ENCODE results near the gene KCNIP4.

KCNIP4 gene

DNA sequence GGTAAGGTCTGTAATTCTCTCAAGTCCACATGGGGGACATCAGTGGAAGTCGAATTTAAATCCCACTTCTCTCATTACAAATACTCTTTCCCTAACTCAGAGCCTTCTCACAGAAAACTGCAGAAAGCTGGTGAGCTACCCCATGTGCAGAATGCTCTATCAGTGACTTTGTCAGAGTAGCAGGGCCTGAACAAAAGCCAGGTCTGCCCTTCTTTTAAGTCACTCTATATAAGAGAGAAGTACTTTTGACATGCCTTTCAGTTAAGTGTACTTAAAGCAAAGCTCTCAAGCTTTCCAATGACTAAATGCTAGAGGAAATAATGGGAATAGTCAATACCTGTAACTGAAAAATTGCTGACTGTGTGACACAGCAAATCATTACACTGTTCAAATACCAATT is 323.1 kb downstream of the KCNIP4 start:
- in situ Hi-C loops (cut with HindIII; ENCODE audit: low sequenced_read_pairs): loop anchor here (5.0 kb wide), 1 partner anchor 47 kb away; no protein-coding TSS in a partner anchor

GRCh38 chr4:21605006-21605405 is 343.6 kb downstream of the KCNIP4 start:
- in situ Hi-C loops (cut with HindIII; ENCODE audit: low sequenced_read_pairs): loop anchor here (5.0 kb wide), 1 partner anchor 43 kb away; no protein-coding TSS in a partner anchor

- in situ Hi-C loops (cut with HindIII; ENCODE audit: low sequenced_read_pairs): no loop called here
Measured at GRCh38 chr4:21596521-21596920, 352.1 kb downstream of the KCNIP4 start.

DNA sequence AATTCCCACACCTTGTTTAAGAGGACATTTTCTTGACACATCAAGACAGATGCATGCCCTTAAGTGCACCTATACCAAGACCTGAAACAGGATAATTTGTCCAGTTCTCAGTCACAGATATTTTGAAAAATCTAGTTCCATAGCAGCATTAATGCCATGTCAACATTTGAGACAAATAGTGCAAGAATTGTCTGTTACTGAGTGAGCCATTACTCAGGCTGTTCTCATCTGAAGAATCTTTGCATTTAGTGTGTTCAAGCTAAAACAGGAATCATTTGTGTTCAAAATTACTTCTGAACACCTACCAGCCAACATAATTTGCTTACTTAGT is 354.9 kb downstream of the KCNIP4 start:
- in situ Hi-C loops (cut with HindIII; ENCODE audit: low sequenced_read_pairs): no loop called here

DNA sequence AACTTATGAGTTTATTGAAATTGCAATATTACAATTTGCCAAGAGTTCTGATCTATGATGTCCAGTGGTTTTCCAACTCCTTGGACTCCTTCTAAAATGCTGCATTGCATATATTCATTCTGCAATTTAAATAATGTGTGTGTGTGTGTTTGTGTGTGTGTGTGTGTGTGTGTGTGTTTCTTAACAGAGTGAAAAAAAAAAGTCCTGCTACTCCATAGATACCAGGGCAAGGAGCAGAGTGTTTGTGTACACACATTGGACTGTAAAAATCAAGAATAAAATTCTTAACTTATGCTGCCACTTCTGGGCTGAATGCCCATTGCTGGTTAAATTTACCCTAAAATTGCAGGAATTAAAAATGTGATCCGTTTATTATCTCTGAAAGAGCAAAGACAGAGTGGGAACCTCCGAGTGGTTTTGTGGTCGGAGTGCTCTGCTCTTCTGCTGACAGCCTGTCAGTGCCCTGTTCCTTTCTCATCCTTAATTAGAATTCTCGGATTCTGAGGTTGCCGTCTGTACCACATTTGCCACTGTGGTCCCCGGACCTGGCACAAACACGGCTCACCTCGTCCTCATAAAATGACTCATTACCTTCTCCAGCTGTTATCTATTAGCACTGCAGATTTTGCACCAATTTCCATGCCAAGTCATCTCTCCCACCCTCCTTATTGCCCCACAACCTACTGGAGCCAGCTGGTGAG is 355.5 kb downstream of the KCNIP4 start:
- in situ Hi-C loops (cut with HindIII; ENCODE audit: low sequenced_read_pairs): no loop called here

DNA sequence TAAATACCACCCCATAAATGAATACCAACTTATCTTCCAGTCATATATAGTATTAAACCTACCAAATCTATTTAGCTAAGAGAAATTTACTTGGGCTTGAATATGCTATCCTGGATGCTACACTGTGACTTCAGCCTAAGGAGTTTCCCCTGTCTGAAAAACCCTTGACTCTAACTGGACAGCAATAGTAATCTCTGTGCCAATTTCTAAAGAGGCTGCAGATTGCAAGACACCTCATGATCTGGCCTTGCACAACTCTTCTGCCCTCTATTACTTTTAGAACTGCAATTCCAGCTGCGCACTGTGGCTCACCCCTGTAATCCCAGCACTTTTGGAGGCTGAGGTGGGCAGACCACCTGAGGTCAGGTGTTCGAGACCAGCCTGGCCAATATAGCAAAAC is 371.5 kb downstream of the KCNIP4 start:
- in situ Hi-C loops (cut with HindIII; ENCODE audit: low sequenced_read_pairs): no loop called here

DNA sequence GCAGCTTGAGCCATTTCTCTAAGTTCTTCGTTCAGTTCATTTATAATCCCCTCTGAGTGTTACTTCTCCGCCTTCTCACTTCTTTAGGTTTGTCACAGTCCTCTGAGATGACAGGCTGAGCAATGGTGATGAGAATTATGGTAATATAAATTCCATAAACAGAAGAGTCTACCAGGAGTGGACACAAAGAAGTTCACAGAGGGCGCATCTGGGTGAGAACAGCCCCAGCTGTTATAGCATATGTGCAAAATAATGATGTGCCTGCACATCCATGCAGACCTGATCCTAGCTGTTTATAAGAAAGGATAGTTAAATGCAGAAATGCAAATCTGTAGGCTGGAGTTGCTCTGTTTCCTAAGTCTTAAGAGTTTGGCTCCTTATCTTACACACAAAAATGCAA is 377.5 kb downstream of the KCNIP4 start:
- in situ Hi-C loops (cut with HindIII; ENCODE audit: low sequenced_read_pairs): no loop called here

- in situ Hi-C loops (cut with HindIII; ENCODE audit: low sequenced_read_pairs): no loop called here
Measured at GRCh38 chr4:21569638-21570037, 378.9 kb downstream of the KCNIP4 start.

DNA sequence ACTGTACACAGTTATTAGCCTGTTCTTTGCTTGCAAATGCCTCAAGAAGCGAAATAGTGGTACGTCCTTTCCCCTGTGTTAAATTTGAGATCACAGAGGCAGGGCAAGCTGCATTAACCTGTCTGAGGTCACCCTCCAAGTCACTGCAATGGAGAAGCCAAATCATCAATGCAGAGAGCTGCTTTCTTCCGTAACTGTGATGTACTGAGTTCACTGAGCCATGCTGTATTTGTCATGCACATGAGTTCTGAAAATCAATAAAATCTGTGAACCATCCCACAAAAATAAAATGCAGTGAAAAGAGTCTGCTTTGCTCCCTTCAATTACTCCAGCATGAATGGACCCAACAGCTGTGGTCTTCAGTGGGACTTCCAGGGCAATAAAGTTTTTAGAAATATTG is 393.5 kb downstream of the KCNIP4 start:
- in situ Hi-C loops (cut with HindIII; ENCODE audit: low sequenced_read_pairs): no loop called here

GRCh38 chr4:21554500-21554899 is 394.1 kb downstream of the KCNIP4 start:
- in situ Hi-C loops (cut with HindIII; ENCODE audit: low sequenced_read_pairs): no loop called here

DNA sequence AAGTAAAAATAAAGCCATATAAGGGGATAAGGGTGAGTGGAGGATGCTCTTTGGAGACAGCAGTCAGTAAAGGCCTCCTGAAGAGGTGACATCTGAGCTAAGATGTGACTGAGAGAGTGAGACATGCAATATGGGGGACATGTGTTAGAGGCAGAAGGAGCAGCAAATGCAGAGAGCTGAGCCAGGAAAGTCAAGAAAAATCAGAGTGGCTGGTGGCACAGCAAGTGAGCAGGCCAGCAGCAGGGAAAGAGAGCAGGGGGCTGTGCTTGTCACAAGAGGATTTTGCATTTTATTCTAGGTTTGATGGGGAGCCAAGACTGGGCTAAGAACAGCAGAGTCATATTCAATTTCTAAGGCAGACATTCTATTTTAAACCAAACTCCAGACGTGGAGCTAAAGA is 394.5 kb downstream of the KCNIP4 start:
- in situ Hi-C loops (cut with HindIII; ENCODE audit: low sequenced_read_pairs): no loop called here

DNA sequence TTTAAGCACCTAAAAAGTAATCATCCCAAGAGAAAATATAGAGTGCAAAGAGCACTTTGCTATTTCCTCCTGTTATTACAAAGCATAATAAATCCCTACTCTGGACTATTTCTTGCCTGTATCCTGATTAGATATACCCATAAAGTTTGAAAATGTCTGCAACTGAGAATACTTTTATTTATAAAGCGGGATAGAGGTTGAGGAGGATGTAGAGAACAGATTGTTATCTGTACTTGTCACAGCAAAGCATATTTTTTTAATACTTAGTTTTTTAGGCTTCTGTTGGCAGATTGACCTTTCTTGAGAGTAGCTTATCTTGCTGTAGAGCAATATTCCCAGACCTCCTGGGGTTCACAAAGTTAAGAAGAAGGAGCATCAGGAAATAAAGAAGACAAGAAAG is 396.1 kb downstream of the KCNIP4 start:
- in situ Hi-C loops (cut with HindIII; ENCODE audit: low sequenced_read_pairs): no loop called here

DNA sequence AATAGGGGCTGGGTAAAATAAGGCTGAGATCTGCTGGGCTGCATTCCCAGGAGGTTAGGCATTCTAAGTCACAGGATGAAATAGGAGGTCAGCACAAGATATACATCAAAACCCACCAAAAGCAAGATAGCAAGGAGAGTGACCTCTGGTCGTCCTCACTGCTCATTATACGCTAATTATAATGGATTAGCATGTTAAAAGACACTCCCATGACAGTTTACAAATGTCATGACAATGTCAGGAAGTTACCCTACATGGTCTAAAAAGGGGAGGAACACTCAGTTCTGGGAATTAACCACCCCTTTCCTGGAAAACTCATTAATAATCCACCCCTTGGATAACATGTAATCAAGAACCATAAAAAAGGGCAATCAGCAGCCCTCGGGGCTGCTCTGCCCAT is 403.6 kb downstream of the KCNIP4 start:
- in situ Hi-C loops (cut with HindIII; ENCODE audit: low sequenced_read_pairs): loop anchor here (5.0 kb wide), 1 partner anchor 68 kb away; no protein-coding TSS in a partner anchor

DNA sequence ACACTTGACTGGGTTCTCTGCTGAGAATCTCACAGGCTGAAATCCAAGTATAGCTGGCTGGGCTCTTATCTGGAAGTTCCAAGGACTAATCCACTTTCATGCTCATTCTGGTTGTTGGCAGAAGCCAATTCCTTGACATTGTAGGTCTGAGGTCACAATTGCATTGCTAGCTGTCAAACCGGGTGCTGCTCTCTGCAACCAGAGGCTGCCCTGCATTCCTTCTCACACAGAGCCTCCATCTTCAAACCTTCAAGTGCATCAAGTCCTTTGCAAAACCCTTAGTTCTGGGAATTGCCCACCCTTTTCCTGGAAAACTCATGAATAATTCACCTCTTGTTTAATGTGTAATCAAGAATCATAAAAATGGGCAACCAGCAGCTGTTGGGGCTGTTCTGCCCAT is 404.2 kb downstream of the KCNIP4 start:
- in situ Hi-C loops (cut with HindIII; ENCODE audit: low sequenced_read_pairs): loop anchor here (5.0 kb wide), 1 partner anchor 67 kb away; no protein-coding TSS in a partner anchor

GRCh38 chr4:21543514-21543913 is 405.1 kb downstream of the KCNIP4 start:
- in situ Hi-C loops (cut with HindIII; ENCODE audit: low sequenced_read_pairs): loop anchor here (5.0 kb wide), 1 partner anchor 66 kb away; no protein-coding TSS in a partner anchor

GRCh38 chr4:21535898-21536297 is 412.7 kb downstream of the KCNIP4 start:
- in situ Hi-C loops (cut with HindIII; ENCODE audit: low sequenced_read_pairs): no loop called here

DNA sequence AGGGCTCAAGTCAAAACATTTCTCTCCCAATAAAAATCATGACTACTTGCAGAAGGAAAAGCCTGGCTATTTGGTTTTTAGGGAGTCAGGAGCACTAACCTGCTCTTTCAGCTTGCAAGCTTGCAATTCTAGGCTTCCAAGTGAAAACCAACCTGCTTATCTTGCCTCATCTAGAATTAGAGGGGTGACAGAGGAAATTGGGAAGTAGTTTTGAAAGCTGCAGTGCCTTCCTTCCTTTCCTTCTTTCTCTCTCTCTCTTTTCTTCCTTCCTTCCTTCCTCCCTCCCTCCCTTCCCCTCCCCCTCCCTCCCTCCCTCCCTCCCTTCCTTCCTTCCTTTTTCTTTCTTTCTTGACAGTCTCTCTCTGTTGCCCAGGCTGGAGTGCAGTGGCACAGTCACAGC is 417.5 kb downstream of the KCNIP4 start:
- in situ Hi-C loops (cut with HindIII; ENCODE audit: low sequenced_read_pairs): no loop called here

GRCh38 chr4:21529214-21529613 is 419.4 kb downstream of the KCNIP4 start:
- in situ Hi-C loops (cut with HindIII; ENCODE audit: low sequenced_read_pairs): no loop called here

GRCh38 chr4:21522296-21522695 is 426.3 kb downstream of the KCNIP4 start:
- in situ Hi-C loops (cut with HindIII; ENCODE audit: low sequenced_read_pairs): no loop called here

- in situ Hi-C loops (cut with HindIII; ENCODE audit: low sequenced_read_pairs): no loop called here
Measured at GRCh38 chr4:21517126-21517859, 431.3 kb downstream of the KCNIP4 start.

GRCh38 chr4:21514022-21514694 is 434.4 kb downstream of the KCNIP4 start:
- in situ Hi-C loops (cut with HindIII; ENCODE audit: low sequenced_read_pairs): no loop called here

DNA sequence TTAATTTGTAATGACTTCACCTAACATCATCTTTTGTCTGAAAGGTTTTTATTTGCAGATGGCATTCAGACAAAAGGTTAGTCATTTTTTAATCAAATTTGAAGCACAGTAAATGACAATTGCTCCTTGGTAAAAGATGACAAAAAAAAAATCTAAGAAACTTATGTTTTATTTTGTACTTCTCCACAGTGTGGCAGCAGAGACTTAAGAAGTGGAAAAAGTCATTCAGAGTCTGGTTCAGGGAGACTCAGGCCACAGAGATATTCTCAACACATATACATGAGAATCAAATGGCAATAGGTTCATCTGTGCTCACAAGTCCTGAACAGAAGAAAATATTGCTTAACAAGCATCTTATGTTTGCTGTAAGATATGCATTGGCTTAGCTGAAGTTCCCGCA is 436.2 kb downstream of the KCNIP4 start:
- in situ Hi-C loops (cut with HindIII; ENCODE audit: low sequenced_read_pairs): no loop called here

Measured in endothelial cell of hepatic sinusoid (primary cell).